ENCODE results near the gene HYKK.

DNA sequence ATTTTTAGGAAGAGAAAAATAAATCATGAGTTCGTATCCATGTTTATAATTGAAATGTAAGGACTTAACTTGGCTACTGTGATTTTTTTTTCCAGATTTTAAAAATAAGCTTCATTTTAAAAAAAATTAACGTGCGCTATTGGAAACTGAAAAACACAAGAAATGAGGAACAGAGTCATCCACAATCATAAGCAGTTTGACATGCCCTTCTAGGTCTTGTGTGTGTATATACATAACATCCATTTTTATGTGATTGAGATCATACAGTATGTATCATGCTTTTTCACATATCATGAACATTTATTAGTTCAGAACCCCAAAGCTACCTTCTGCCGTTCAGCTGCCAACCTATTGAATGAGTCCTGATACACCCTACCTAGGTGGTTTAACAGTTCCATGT lies 46.6 kb upstream of the HYKK start:
- no peak for TF ChIP-seq RAD21 (conservative IDR thresholded peaks at IDR 0.05)
- no peak for TF ChIP-seq CTCF (IDR thresholded peaks at IDR 0.05; ENCODE audit: poor library complexity, severe bottlenecking)

All from neural cell (in vitro differentiated cells).